Esophagus squamous epithelium (tissue), 5 donors: ENCODE results near the gene PSMD14. TPM values are rescaled to one million over a fixed set of nuclear protein-coding genes. Genes with fewer than 3 reads are reported as not detected.

ENCODE experiments used
- DNase-seq: peaks from one replicate; lab custom pipeline; 2025; lab: John Stamatoyannopoulos, UW
- H3K27ac ChIP-seq, 4 donors: fragments of 200-600 bp; sonication (generic); one replicate each; pipeline ENCODE4 v1.5.1; 2016 to 2019; ENCODE audit warnings: mild to moderate bottlenecking in 1 of 4
- H3K27me3 ChIP-seq, 4 donors: fragments of 200-600 bp; sonication (generic); 1 replicate in 3 of 4; 2 replicates in 1 of 4; pipeline versions ENCODE4 v1.5.1 to v1.6.0; 2017 to 2021; ENCODE audit warnings: antibody characterized with exemption in 1 of 4
- H3K36me3 ChIP-seq, 3 donors: fragments of 200-600 bp; sonication (generic); one replicate each; pipeline ENCODE4 v1.5.1; 2016 to 2019
- H3K4me1 ChIP-seq, 3 donors: fragments of 200-600 bp; sonication (generic); one replicate each; pipeline ENCODE4 v1.5.1; 2017 to 2019
- H3K4me3 ChIP-seq, 4 donors: fragments of 200-600 bp; sonication (generic); 1 replicate in 3 of 4; 2 replicates in 1 of 4; pipeline ENCODE4 v1.5.1; 2016 to 2019; ENCODE audit warnings: mild to moderate bottlenecking in 2 of 4, moderate library complexity in 1 of 4
- H3K9me3 ChIP-seq, 3 donors: fragments of 200-600 bp; sonication (generic); one replicate each; pipeline ENCODE4 v1.5.1; 2016 to 2019
- POLR2A ChIP-seq, 4 donors: fragments of 450-650 bp; IDR thresholded peaks; one replicate each; pipeline ENCODE4 v1.6.1; 2017; ENCODE audit warnings: antibody characterized with exemption in 4 of 4, mild to moderate bottlenecking in 4 of 4, moderate library complexity in 3 of 4
- WGBS, 2 donors: methylation state at CpG; one replicate each; pipeline ENCODE4 v1.1.5; 2018; 5-methylcytosine and 5-hydroxymethylcytosine counted together
- intact Hi-C: fragments of 100-400 bp; cut with DNase I; formaldehyde crosslinking; loops from one replicate; pipeline ENCODE4 v1.15.0; 2022
- total RNA-seq, 4 donors: library from RNA; depleted of rRNA; stranded (reverse); fragments of >200 nt; gene quantifications; one replicate each; pipeline ENCODE4 v1.1.0, GENCODE V29; 2016
- TF ChIP-seq, protein P1 (sequence below), 6 experiments: fragments of 450-650 bp in 4 of 6; fragments of 200-600 bp in 2 of 6; sonication (generic) in 2 of 6; IDR thresholded peaks; one replicate each; pipeline ENCODE4 v1.5.1; 2016 to 2019; ENCODE audit warnings: antibody characterized with exemption in 6 of 6, mild to moderate bottlenecking in 4 of 6, moderate library complexity in 4 of 6
- donor health status: DM: yes; HTN: yes; CAD: no.

Gene PSMD14
- total RNA-seq, 4 donors from 2014 or later: 32.8 to 86.9 (median 53.3) TPM

DNA sequence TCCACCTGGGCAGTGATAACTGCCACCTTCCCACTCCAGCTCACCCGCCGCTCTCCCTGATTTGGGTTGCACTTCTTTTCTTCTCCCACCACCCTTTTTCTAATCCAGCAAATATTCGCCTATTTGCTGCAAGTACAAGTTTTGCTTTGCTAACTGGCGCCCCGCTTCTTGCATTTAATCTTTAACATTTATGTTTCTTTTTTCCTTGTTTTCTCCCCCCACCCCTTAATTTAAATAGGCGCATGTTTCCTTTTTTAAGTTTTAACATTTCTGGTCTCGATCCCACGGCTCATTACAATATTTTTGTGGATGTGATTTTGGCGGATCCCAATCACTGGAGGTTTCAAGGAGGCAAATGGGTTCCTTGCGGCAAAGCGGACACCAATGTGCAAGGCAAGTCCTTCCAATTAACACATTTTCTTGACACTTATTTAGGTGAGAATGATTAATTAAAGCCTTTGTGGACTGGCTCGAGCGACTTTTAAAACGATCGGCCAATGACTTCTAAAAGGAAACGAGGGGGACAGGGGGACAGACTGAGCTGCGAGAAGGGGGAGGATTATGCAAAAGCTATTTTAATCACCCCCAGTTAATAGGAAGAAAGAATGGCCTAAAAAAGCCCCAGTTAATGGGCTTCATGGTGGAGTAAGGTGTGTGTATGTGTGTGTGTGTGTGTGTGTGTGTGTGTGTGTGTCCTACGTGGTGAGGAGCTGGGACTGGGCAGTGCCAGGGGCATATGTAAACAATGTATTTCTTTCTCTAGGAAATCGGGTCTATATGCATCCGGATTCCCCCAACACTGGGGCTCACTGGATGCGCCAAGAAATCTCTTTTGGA, 109.4 kb downstream of the PSMD14 start:
- no peaks in the 10 kb centered on the region for H3K9me3 ChIP-seq
- no peak overlapping the region for H3K27ac ChIP-seq
- TF ChIP-seq POLR2A (IDR thresholded peaks at IDR 0.05): no peak
- TF ChIP-seq, protein P1, sequence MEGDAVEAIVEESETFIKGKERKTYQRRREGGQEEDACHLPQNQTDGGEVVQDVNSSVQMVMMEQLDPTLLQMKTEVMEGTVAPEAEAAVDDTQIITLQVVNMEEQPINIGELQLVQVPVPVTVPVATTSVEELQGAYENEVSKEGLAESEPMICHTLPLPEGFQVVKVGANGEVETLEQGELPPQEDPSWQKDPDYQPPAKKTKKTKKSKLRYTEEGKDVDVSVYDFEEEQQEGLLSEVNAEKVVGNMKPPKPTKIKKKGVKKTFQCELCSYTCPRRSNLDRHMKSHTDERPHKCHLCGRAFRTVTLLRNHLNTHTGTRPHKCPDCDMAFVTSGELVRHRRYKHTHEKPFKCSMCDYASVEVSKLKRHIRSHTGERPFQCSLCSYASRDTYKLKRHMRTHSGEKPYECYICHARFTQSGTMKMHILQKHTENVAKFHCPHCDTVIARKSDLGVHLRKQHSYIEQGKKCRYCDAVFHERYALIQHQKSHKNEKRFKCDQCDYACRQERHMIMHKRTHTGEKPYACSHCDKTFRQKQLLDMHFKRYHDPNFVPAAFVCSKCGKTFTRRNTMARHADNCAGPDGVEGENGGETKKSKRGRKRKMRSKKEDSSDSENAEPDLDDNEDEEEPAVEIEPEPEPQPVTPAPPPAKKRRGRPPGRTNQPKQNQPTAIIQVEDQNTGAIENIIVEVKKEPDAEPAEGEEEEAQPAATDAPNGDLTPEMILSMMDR (IDR thresholded peaks at IDR 0.05): no peak
- peak overlapping the region in 1 of 4 donors; percentile 32 for H3K4me3 ChIP-seq
- 17 to 18% methylated on average over 21 of the region's 21 CpGs for WGBS, 2 donors
- H3K36me3 ChIP-seq: no peaks in the 10 kb centered on the region
- intact Hi-C loops: no loop called here
- H3K4me1 ChIP-seq: peaks cover 20 to 52% (median 36%) of the 10 kb centered on the region in 3 donors
- peaks cover 17 to 96% (median 57%) of the 10 kb centered on the region in 4 donors for H3K27me3 ChIP-seq
- DNase-seq: no peak

DNA sequence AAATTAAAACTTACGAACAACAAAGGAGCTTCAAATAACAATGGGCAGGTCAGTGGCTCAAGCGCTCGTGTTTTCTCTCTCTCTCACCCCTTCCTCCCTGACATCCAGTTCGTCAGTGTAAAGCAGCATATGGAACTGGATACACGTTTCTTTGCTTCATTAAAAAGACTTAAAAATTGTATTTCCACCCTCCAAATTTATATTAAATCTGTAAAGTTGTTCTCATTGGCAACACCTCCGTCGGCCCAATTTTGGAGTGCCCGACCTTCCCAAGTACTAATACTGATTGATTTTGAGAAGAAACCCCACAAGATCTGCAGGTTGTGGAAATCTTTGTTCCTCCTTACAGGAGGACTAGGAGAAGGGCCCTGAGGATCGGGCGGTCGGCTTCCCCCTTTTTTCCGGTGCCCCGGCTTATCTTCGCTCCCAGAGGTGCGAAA, 110.1 kb downstream of the PSMD14 start:
- Histone ChIP-seq H3K36me3 (no peaks in the 10 kb centered on the region), H3K27ac (no peak overlapping the region), H3K4me3 (peak overlapping the region in 2 of 4 donors; percentile 16 to 48), H3K4me1 (peaks cover 20 to 56% (median 36%) of the 10 kb centered on the region in 3 donors), H3K27me3 (peaks cover 17 to 100% (median 63%) of the 10 kb centered on the region in 4 donors), H3K9me3 (no peaks in the 10 kb centered on the region)
- no peak for DNase-seq
- 5 to 14% methylated on average over 13 to 15 of the region's 15 CpGs for WGBS, 2 donors
- intact Hi-C loops: no loop called here
- TF ChIP-seq POLR2A (IDR thresholded peaks at IDR 0.05): no peak
- TF ChIP-seq, protein P1 (IDR thresholded peaks at IDR 0.05): no peak

DNA sequence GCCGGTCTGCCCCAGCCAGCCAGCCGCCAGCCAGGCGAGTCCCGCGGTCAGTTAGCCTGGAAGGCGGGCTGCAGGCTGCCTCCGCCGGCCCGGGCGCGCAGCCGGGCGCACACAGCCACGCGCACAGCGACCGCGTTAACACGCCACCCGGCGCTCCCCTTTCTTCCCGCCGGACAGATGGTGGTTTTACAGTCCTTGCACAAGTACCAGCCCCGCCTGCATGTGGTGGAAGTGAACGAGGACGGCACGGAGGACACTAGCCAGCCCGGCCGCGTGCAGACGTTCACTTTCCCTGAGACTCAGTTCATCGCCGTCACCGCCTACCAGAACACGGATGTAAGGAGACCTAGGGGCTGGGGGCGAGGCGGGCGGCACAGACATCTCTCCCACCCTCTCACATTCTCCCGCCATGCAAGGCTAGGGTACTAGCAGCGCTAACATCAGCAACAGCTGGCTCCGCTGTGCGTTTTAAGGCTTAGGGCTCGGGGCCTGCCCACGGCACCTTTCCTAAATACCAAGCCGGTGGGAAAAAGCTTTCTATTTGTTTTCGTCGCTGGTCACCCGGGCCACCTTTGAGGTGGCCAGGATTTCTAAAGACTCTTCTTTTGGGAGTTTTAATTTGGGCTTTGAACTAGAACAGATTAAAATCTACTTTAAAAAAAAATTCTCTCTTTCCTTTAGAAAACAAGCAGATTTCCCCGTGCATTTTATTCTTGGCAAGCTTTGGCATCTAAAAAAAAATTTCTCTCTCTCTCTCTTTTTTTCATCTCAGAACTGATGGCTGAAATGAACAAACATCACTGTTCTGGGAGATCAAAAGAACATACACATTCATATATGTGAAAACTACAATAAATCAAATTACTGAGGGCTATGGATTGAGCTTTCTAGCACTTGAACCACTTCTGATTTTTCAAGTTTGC, 110.8 kb downstream of the PSMD14 start:
- intact Hi-C loops: no loop called here
- Histone ChIP-seq H3K9me3 (no peaks in the 10 kb centered on the region), H3K36me3 (no peaks in the 10 kb centered on the region), H3K4me1 (peaks cover 24 to 62% (median 36%) of the 10 kb centered on the region in 3 donors), H3K27ac (no peak overlapping the region), H3K27me3 (peaks cover 23 to 100% (median 65%) of the 10 kb centered on the region in 4 donors), H3K4me3 (peak overlapping the region in 2 of 4 donors; percentile 16 to 48)
- TF ChIP-seq, protein P1 (IDR thresholded peaks at IDR 0.05): no peak
- no peak for TF ChIP-seq POLR2A (IDR thresholded peaks at IDR 0.05)
- DNase-seq: no peak
- WGBS, 2 donors: 17 to 25% methylated on average over 12 to 15 of the region's 49 CpGs

DNA sequence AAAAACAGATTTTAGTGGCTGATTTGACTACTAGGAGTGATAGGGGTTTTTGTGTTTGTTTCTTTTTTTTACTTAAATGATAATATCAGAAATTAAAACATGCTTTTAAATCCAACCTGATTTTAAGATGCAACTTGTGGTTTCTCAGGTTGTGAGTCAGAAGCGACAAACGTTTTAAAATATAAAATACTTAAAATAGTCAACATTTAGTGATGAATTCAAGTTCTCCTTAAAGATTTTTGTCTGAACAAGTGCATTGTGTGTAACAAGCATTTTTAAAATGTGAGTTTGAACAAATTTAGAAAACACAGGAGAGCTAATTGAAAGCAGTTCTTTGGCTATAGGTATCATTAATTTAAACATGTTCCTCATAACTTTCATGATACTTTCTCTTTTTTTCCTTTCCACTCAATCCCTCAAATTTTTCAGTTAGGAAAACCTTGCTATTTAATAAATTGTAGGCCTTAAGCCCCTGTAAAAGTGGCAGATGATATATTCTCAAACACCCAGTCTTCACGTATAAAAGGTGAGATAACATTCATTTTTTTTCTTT, 111.5 kb downstream of the PSMD14 start:
- H3K4me1 ChIP-seq: peaks cover 28 to 62% (median 31%) of the 10 kb centered on the region in 3 donors
- no peak overlapping the region for H3K4me3 ChIP-seq
- no peaks in the 10 kb centered on the region for H3K36me3 ChIP-seq
- no peak overlapping the region for H3K27ac ChIP-seq
- no peak for DNase-seq
- WGBS, 2 donors: 70 to 76% methylated on average over 3 of the region's 3 CpGs
- intact Hi-C loops: no loop called here
- H3K27me3 ChIP-seq: peaks cover 25 to 100% (median 70%) of the 10 kb centered on the region in 4 donors
- TF ChIP-seq, protein P1 (IDR thresholded peaks at IDR 0.05): no peak
- no peak for TF ChIP-seq POLR2A (IDR thresholded peaks at IDR 0.05)
- no peaks in the 10 kb centered on the region for H3K9me3 ChIP-seq
